Erythroblast (primary cell): ENCODE data around the gene OR2J1.

ENCODE experiments used
- GATA1 ChIP-seq: IDR thresholded peaks from 2 replicates; pipeline ENCODE4 v1.6.1; 2011; ENCODE audit warnings: low read depth, mild to moderate bottlenecking, control low read depth, low read length, moderate library complexity
- POLR2A ChIP-seq: IDR thresholded peaks from 2 replicates; pipeline ENCODE4 v1.6.1; 2011; ENCODE audit warnings: mild to moderate bottlenecking, low read length

DNA sequence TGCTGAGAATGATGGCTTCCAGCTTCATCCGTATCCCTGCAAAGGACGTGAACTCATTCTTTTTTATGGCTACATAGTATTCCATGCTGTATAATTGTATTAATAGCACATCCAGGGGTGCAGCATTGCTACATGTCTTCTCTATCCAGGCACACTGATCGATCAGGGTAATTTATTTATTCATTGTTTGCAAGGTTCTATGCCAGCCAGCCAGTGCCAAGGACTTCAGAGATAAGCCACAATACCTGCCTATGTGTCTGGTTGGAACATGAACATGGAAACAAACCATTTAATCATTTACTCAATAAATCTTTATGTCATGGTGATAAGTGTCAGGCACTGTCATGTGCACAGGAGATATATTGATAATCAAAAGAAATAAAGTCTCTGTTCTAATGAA lies 6.3 kb upstream of the OR2J1 start:
- TF ChIP-seq POLR2A (no peak), GATA1 (no peak)
